ENCODE data around the gene RNU1-1. TPM values are rescaled to one million over a fixed set of nuclear protein-coding genes. Genes with fewer than 3 reads are reported as not detected.
"Not testable (repeated sequence)": the region's sequence is repeated elsewhere in the genome, so short reads cannot be mapped to it uniquely, and the experiment has no call there.

Gene RNU1-1
- total and polyA plus RNA-seq, 10 of the 15 experiments (the other 5 are each of a cell fraction or from before 2014, with no cell fraction given), result under 0.01 to 20,946 (median 4.7) TPM; not detected in 2

DNA sequence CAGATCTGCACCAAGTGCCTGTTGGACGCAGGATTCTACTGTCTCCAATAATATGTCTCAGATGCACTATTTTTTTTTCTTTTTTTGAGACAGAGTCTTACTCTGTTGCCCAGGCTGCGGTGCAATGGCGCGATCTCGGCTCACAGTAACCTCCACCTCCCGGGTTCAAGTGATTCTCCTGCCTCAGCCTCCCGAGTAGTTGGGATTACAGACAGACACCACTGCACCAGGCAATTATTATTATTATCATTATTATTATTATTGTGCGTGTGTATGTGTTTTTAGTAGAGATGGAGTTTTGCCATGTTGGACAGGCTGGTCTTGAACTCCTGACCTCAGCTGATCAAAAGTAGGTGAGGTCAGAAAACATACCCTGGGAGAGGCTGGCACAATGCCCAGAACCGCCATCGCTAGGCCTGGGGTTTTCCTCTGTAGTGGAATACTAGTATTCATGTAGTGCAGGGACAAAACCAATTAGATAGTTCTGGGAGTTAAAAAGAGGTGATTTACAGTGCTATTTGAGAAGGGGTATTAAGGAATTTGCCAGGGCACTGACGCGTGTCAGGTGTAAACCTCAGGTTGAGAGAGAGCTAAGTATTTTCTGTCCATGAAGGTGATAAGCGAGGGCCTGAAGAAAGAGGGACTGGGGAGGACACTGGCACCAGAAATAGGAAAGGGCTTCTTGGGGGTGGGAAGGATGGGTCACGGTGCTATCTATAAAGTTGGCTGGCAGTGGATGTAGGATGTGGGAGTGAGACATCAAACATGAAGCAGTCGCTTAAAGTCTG lies 1.3 kb downstream of the RNU1-1 start:
- SMC1A ChIA-PET (ENCODE audit: uncharacterized antibody, unreplicated experiment); H3K27ac ChIP-seq (ENCODE audit: control insufficient read depth, insufficient read depth); DNase-seq (ENCODE audit: low read depth, low spot score); H4K20me1 ChIP-seq (ENCODE audit: control insufficient read depth, insufficient read depth); FAIRE-seq; RAD21 ChIA-PET (ENCODE audit: unreplicated experiment); H3K79me2 ChIP-seq (ENCODE audit: control insufficient read depth, insufficient read depth, low read length); in situ Hi-C loops (cut with MboI); H3K9me3 ChIP-seq (replicated peaks; ENCODE audit: control insufficient read depth, insufficient read depth, low read length); BruUV-seq (replicated peaks); H3K4me1 ChIP-seq (ENCODE audit: control insufficient read depth, insufficient read depth, low read length); CTCF ChIA-PET; H3K36me3 ChIP-seq (ENCODE audit: control insufficient read depth in 2 of 2, insufficient read depth in 2 of 2, low read length in 1 of 2); H3K27me3 ChIP-seq (replicated peaks in 1 of 2; ENCODE audit: control insufficient read depth in 2 of 2, insufficient read depth in 2 of 2, low read length in 1 of 2); H2AFZ ChIP-seq (ENCODE audit: control insufficient read depth, low read depth, low read length); POLR2A ChIA-PET; H3K9ac ChIP-seq (ENCODE audit: control insufficient read depth, insufficient read depth, low read length); H3K4me3 ChIP-seq: not testable (repeated sequence)
- intact Hi-C loops (cut with micrococcal nuclease; ENCODE audit: unreplicated experiment), result loop anchor here (5.0 kb wide), 1 partner anchor 71 kb away; the partner anchor contains the start of gene NECAP2
- H3K4me2 ChIP-seq (ENCODE audit: control insufficient read depth, insufficient read depth), result 0 out of 2 replicates have a peak overlapping the region, but pooled peaks have one; percentile 7
- 60% methylated on average over 15 of the region's 15 CpGs for WGBS (ENCODE audit: insufficient coverage, insufficient replicate concordance, low lambda C conversion rate, missing lambda C conversion rate)
- peak; percentile 17; the same call in 2 of the 3 replicates for ATAC-seq

- in situ Hi-C loops (cut with MboI); DNase-seq (ENCODE audit: low read depth, low spot score); H3K27me3 ChIP-seq (replicated peaks in 1 of 2; ENCODE audit: control insufficient read depth in 2 of 2, insufficient read depth in 2 of 2, low read length in 1 of 2); FAIRE-seq; RAD21 ChIA-PET (ENCODE audit: unreplicated experiment); SMC1A ChIA-PET (ENCODE audit: uncharacterized antibody, unreplicated experiment); H3K79me2 ChIP-seq (ENCODE audit: control insufficient read depth, insufficient read depth, low read length); H3K27ac ChIP-seq (ENCODE audit: control insufficient read depth, insufficient read depth); H3K9ac ChIP-seq (ENCODE audit: control insufficient read depth, insufficient read depth, low read length); H3K4me1 ChIP-seq (ENCODE audit: control insufficient read depth, insufficient read depth, low read length); H3K36me3 ChIP-seq (ENCODE audit: control insufficient read depth in 2 of 2, insufficient read depth in 2 of 2, low read length in 1 of 2); H3K4me2 ChIP-seq (ENCODE audit: control insufficient read depth, insufficient read depth); BruUV-seq (replicated peaks); POLR2A ChIA-PET; H3K4me3 ChIP-seq; ATAC-seq; H2AFZ ChIP-seq (ENCODE audit: control insufficient read depth, low read depth, low read length); H4K20me1 ChIP-seq (ENCODE audit: control insufficient read depth, insufficient read depth); H3K9me3 ChIP-seq (replicated peaks; ENCODE audit: control insufficient read depth, insufficient read depth, low read length): not testable (repeated sequence)
- CTCF ChIA-PET, result interaction anchor here (0.7 kb wide), 1 partner anchor 504 kb away, joined by 3 read pairs; no protein-coding TSS in a partner anchor
- 0% methylated on average over 1 of the region's 1 CpG for WGBS (ENCODE audit: insufficient coverage, insufficient replicate concordance, low lambda C conversion rate, missing lambda C conversion rate)
- intact Hi-C loops (cut with micrococcal nuclease; ENCODE audit: unreplicated experiment), result loop anchor here (5.0 kb wide), 1 partner anchor 70 kb away; the partner anchor contains the start of gene NECAP2
These were observed 2.2 kb downstream of the RNU1-1 start for GRCh38 chr1:16511926-16512325.

DNA sequence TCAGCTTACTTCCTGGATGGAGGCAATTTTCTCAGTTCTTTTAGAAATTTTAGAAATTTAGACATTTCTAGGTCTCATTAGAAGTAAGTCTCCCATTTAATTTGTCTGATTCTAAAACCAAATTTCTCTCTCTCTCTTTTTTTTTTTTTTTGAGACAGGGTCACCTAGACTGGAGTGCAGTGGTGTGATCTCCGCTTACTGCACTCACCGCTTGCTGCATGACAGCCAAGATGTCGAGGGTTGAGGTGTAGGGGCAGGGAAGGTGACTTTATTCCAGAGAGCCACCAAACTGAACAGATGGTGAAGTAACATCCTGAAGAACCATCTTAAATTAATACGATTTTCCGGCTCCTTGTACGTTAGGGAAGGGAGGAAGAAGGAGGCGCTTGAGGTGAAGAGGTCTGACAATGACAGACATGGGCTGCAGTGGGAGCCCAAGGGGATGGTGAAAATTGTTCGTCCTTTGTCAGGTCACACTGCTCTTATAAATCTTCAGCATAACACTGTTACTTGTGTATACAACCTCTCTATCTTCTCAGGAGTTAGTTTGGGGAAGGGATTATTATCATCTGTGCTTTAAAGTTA lies 5.1 kb downstream of the RNU1-1 start:
- H3K4me3 ChIP-seq; DNase-seq (ENCODE audit: low read depth, low spot score); H4K20me1 ChIP-seq (ENCODE audit: control insufficient read depth, insufficient read depth); CTCF ChIA-PET; H3K27me3 ChIP-seq (replicated peaks in 1 of 2; ENCODE audit: control insufficient read depth in 2 of 2, insufficient read depth in 2 of 2, low read length in 1 of 2); SMC1A ChIA-PET (ENCODE audit: uncharacterized antibody, unreplicated experiment); RAD21 ChIA-PET (ENCODE audit: unreplicated experiment); H3K27ac ChIP-seq (ENCODE audit: control insufficient read depth, insufficient read depth); H3K4me2 ChIP-seq (ENCODE audit: control insufficient read depth, insufficient read depth); H3K36me3 ChIP-seq (ENCODE audit: control insufficient read depth in 2 of 2, insufficient read depth in 2 of 2, low read length in 1 of 2); H3K79me2 ChIP-seq (ENCODE audit: control insufficient read depth, insufficient read depth, low read length); BruUV-seq (replicated peaks); ATAC-seq; FAIRE-seq; H3K4me1 ChIP-seq (ENCODE audit: control insufficient read depth, insufficient read depth, low read length); H3K9me3 ChIP-seq (replicated peaks; ENCODE audit: control insufficient read depth, insufficient read depth, low read length); intact Hi-C loops (cut with micrococcal nuclease; ENCODE audit: unreplicated experiment); H3K9ac ChIP-seq (ENCODE audit: control insufficient read depth, insufficient read depth, low read length); in situ Hi-C loops (cut with MboI); H2AFZ ChIP-seq (ENCODE audit: control insufficient read depth, low read depth, low read length): not testable (repeated sequence)
- 54% methylated on average over 8 of the region's 8 CpGs for WGBS (ENCODE audit: insufficient coverage, insufficient replicate concordance, low lambda C conversion rate, missing lambda C conversion rate)
- POLR2A ChIA-PET, result interaction anchor here (0.7 kb wide), 1 partner anchor 76 kb away, joined by 4 read pairs; no protein-coding TSS in a partner anchor

All from GM12878 (cell line).